Measurements from ENCODE around the gene PVRIG.
"Not testable (repeated sequence)": the region's sequence is repeated elsewhere in the genome, so short reads cannot be mapped to it uniquely, and the experiment has no call there.

PVRIG gene

DNA sequence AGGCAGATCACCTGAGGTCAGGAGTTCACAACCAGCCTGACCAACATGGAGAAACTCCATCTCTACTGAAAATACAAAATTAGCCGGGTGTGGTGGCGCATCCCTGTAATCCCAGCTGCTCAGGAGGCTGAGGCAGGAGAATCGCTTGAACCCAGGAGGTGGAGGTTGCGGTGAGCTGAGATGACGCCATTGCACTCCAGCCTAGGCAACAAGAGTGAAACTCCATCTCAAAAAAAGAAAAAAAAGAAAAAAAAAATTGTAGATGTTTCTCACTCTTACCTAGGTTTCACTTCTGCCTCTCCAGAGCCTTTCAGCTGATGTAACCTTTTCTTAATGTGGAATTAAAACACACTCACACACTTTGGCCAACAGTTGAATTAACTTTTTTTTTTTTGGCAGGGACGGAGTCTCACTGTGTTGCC, 23.8 kb upstream of the PVRIG start:
- not testable (repeated sequence) for DNase-seq

DNA sequence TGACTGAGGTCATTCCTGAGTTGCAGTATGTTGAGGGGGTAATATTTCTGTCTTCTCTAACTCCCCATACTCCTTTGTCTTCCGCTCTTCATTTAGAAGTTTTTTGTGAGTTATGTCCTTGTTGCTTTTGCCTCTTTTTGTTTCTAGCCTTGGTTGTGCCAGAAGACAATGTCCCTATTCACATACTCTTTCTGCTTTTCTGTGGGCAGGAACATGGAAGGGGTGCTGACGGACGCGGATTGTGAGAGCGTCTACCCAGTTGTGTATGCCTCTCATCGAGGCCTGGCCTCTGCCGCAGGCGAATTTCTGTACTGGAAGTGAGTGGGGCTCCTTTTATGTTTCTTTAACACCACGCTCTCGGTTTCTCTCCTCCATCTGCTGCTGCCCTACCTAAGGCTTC, 21.5 kb upstream of the PVRIG start:
- peak; percentile 10 for DNase-seq

GRCh38 chr7:100200693-100201092, 19.1 kb upstream of the PVRIG start:
- DNase-seq = no peak

GRCh38 chr7:100204454-100204853, 15.3 kb upstream of the PVRIG start:
- no peak for DNase-seq

DNA sequence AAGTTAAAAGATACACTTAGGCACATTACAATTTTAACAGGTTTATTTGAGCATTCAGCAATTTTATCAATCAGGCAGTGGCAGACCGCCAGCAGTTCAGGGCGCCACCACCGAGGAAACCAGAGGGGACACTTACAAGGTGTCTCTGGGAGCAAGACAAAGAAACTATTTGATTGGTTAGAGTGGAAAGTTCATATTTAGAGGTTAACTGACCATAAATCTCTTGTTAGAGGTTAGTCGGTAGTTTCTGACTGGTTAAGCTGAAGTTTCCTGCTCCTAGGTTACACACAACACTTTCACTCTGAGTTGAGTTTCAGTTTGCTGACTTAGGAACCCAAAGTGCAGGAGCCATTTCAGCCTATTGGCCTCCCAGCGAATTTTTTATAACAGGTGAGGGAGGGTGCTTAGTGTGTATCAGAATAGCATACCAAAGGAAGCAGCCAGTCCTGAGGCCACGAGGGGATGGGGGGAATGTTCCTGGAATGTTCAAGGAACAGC, 10.8 kb upstream of the PVRIG start:
- DNase-seq = no peak

DNA sequence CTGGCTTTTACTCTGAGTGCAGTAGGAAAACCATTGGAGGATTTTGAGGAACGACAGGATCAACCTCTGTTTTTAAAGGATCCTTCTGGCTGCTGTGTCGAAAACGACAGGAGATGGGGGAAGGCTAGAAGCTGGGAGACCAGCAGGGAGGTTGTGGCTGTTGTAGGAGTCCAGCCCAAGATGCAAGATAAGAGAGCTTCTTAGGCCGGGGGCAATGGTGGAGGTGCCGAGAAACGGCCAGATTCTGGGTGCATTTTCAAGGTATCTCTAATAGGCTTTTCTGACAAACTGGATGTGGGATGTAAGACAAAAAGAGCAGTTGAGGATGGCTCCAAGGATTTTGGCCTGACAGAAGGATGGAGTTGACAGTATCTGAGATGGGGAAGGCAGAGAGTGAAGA, 10.3 kb upstream of the PVRIG start:
- no peak for DNase-seq

- DNase-seq = no peak
These were observed 8.9 kb upstream of the PVRIG start for GRCh38 chr7:100210805-100211204.

- no peak for DNase-seq
These were observed 8.4 kb upstream of the PVRIG start for GRCh38 chr7:100211342-100211780.

DNA sequence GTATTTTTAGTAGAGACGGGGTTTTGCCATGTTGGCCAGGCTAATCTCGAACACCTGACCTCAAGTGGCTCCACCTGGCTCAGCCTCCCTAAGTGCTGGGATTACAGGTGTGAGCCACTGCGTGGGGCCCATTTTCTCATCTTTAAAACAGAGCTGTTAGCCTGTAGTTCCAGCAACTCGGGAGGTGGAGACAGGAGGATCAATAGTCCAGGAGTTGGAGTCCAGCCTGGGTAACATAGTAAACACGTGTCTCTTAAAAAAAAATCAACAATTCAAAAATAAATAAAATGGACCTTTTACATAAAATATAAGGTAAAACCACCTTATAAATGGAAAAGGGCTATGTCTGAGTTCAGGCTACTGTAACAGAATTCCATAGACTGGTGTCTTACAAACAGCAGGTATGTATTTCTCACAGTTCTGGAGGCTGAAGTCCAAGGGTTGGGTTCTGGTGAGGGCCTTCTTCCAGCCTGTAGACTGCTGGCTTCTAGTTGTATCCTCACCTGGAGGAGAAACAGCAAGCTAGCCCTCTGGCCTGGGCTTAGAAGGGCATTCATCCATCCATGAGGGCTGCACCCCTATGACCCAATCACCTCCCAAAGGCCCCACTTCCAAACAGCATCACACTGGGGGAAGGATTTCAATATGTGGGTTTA, 7.0 kb upstream of the PVRIG start:
- DNase-seq = no peak

- no peak for DNase-seq
These were observed 6.1 kb upstream of the PVRIG start for GRCh38 chr7:100213672-100214071.

DNA sequence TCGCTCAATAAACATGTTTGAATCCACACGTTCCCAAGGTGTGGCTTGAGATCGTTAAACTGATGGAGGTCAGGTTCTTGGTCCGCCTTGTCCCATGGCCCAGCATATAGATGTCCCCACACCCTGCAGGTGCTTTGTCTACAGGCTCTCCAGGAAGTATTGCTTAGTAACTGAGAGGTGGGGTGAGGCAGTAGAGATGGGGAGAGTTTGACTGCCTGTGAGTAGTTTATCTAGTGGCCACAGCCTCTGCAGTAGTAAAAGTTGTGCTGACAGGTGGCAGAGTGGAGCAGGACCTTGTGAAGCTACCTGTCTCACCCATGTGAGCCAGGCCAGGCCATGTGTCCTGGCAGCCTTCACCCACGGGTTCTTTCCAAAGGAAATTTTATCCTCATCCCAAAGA, 5.4 kb upstream of the PVRIG start:
- not testable (repeated sequence) for DNase-seq

DNA sequence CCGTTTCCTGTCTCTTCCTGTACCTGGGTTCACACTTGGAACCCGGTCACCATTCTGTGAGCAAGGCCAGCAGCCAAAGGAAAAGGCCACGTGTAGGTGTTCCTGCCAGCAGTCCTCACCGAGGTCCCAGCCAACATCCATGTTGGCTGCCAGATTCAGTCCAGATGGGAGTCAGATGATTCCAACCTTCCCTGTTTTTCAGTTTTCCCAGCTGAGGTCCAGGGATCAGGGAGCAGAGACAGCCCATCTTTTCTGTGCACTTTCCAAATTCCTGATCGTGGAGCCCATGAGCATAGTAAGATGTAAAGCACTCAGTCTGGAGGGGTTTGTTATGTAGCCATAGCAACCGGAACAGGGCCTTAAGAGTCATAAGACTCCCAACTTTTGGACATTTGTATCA, 3.9 kb upstream of the PVRIG start:
- peak; percentile 59 for DNase-seq

- DNase-seq = peak; percentile 70
These were observed 1.8 kb upstream of the PVRIG start for GRCh38 chr7:100217934-100218333.

DNA sequence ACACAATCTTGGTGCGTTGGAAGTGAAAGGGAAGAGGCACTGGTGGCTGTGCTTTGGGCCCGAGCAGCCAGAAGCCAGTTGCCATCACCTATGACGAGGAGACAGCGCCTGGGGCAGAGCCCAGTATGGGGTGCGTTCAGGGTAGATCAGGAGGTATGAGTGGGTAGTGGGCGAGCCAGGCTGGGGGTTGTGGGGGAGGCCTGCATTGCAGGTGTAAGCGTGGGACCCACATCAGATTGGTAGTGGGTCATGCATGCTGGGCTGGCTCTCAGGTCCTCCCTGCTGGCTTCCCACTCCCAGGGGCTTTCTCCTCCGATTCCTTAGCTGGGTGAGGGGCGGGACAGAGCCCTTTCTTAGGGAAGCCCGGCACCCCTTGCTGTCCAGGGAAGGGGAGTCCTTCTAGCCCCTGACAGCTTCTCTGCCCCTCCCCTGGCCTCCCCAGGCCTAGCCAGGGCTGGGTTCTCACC, 445 bp upstream of the PVRIG start:
- DNase-seq = no peak

GRCh38 chr7:100220586-100221230, 959 bp downstream of the PVRIG start:
- no peak for DNase-seq

DNA sequence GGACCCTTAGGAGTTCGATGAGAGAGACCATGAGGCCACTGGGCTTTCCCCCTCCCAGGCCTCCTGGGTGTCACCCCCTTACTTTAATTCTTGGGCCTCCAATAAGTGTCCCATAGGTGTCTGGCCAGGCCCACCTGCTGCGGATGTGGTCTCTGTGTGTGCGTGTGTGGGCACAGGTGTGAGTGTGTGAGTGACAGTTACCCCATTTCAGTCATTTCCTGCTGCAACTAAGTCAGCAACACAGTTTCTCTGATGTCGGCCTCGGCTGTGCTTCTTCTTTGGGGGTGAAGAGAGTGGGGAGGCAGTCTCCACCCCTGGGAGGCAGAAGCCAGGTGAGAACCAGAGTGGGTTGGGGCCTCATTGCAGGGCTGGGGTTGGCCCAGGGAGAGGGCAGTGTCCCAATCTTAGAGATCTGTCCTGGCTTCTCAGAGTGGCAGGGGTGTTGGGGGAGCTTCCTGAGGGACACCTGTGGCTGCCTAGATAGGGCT, 1.5 kb downstream of the PVRIG start:
- DNase-seq = no peak

DNA sequence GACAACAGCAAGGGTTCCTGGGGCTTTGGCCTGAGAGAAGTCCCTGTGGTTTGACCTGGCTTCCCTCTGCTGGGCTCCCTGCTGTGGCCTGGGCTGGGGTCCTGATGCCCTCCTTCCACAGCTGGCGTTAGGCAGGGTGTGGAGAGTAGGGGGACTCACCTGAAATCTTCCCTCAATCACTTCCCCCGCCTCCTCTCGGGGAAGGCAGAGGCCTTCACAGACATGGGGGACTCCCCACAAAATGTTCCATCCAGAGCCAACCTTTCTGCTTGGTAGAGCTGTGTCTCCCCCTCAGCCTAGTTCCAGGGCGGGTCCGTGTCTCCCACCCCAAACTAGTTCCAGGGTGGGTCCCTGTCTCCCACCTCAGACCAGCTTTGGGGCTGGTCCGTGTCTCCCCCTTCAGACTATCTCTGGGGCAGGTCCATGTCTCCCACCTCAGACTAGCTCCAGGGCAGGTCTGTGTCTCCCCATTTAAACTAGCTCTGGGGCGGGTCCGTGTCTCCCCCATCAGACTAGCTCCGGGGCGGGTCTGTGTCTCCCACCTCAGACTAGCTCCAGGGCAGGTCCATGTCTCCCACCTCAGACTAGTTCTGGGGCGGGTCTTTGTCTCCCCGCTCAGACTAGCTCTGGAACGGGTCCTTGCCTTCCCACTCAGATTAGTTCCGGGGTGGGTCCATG, 2.2 kb downstream of the PVRIG start:
- no peak for DNase-seq

GRCh38 chr7:100222445-100223132, 2.8 kb downstream of the PVRIG start:
- no peak for DNase-seq

GRCh38 chr7:100223376-100223927, 3.7 kb downstream of the PVRIG start:
- not testable (repeated sequence) for DNase-seq

DNA sequence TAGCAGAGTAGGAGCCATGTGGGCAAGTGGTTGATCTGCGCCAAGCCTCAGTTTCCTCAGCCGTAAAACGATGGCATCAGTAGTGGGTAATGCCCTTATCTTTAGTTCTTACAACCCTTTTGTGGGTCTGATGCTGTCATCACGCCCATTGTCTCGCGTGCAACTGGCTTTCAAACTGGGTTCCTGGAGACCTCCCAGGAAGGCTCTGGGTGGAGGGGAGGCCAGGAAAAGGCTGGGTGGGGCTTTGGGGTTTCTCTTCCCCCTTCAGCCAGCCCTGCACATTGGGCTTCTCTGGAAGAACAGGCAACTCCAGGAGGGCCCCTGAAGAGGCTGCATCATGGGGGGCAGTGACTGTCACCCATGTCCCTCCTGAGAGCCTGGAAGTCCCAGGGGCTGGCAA, 5.1 kb downstream of the PVRIG start:
- not testable (repeated sequence) for DNase-seq

DNA sequence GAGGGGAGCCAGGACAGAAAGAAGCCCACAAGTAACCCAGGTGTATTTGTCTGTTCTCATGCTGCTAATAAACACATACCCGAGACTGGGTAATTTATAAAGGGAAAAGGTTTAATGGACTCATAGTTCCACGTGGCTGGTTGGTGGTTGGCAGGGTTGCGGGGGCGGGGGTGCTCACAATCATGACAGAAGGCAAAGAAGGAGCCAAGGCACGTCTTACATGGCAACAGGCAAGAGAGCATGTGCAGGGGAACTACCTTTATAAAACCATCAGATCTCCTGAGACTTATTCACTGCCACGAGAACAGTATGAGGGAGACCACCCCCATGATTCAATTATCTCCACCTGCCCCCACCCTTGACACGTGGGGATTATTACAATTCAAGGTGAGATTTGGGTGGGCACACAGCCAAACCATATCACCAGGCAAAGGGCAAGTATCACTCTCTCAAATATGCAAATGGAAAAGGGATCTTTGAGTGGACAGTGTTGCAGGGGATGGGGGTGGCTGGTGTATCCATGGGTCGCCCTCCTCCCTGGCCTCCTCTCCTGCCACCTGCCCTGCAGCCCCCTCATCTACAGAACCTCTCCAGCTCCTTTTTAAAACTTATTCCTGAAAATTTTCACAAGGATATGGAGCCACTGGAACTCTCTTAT, 15.0 kb downstream of the PVRIG start:
- DNase-seq = not testable (repeated sequence)

- DNase-seq = not testable (repeated sequence)
These were observed 20.2 kb downstream of the PVRIG start for GRCh38 chr7:100239975-100240374.

All from midbrain (tissue), 1 donor.